ENCODE data around the gene PHPT1.
"Not testable (repeated sequence)": the region's sequence is repeated elsewhere in the genome, so short reads cannot be mapped to it uniquely, and the experiment has no call there.

Gene PHPT1

GRCh38 chr9:136860933-136861873, 12.0 kb downstream of the PHPT1 start:
- no peak for ATAC-seq
- no peak for DNase-seq

DNA sequence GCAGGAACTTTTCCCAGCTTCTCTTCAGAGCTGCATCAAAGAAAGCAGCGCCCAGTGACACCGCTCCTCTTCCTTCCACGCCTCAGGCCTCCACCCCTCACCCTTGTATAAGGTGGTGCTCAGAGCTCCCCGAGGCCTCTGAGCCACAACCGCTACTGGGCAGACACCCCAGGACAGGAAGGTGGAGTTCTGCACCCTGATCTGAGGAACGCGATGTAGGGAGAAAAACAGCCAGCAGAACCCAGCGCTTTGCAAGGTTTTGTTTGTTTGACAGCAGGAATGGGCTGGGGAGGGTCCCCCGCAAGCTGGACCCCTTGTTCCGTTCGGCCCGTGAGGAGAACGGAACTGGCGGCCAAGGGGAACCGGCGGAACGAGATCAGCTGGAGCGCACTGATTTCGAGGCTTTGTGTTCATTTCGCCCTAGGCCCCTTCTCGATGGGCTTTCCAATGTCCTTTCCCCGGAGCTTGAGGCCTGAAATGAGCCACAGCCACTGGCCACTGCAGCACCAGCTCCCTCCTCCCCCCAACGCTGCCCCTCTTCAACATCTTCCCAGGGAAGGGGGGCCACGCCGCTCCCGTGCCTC, 12.8 kb downstream of the PHPT1 start:
- DNase-seq, result no peak
- no peak for ATAC-seq

GRCh38 chr9:136862849-136863622, 13.8 kb downstream of the PHPT1 start:
- DNase-seq (no peak), ATAC-seq (no peak)

DNA sequence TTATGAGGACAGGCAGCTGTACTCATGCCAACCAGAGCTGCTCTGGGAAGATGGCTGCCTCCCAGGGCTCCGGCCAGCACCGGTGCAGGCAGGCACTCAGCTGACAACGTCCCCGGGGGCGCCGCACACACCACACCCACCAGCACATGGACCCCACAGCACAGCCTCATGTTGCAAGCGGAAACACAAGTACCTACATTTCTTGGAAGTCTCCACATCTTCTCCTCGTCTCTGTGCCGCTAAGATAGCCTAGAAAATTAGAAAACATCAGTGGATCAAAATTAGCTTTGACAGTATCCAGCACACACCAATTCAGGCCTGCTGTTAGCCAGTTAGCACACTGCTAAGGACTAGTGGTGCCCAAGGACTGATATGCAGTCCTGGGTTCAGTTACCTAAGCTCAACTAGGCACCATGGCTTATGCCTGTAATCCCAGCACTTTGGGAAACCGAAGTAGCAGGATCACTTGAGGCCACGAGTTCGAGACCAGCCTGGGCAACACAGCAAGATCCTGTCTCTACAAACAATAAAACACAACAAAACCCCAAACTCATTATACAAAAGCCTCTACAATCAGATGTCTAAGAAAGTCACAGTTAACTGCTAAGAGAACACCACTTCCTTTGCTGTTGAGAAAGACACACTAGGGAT, 14.5 kb downstream of the PHPT1 start:
- ATAC-seq (no peak), DNase-seq (no peak)

DNA sequence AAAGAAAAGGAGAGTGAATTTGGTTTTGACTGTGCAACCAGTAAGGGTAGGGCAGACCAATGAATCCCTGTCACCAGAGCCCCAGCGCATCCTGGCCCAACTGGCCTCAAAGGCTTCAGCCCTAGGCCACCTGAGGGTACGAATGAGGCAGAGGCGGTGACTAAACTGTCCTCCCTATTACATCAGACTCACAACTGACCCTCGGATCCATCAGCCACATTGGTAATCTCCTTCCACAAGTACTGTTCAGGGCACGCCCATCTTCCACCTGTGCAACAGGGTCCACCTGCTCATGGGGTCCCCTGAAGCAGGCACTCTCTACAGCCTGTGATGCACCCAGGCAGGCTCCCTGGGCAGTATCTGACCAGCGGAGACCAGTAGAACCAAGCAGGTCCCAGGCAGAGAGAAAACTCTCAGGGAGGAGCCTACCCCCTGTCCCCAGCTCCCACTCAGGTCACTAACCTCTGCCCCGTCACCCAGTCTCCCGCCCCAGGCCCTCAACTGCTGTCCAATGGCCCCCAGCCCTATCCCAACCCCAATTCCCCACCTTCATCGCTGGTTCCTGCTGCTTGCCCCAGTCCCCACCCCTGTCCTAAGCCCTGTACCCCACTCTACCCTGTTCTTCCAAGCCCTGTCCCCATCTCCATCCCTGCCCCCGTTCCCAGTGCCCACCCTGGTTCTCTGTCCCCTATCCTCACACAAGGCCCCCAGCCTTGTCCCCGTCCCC, 16.0 kb downstream of the PHPT1 start:
- ATAC-seq, result no peak

GRCh38 chr9:136865768-136866103, 16.5 kb downstream of the PHPT1 start:
- peak; percentile 14 for ATAC-seq

More for the DNA sequence above, 16.0 kb downstream of the PHPT1 start:
- no peak for DNase-seq

DNA sequence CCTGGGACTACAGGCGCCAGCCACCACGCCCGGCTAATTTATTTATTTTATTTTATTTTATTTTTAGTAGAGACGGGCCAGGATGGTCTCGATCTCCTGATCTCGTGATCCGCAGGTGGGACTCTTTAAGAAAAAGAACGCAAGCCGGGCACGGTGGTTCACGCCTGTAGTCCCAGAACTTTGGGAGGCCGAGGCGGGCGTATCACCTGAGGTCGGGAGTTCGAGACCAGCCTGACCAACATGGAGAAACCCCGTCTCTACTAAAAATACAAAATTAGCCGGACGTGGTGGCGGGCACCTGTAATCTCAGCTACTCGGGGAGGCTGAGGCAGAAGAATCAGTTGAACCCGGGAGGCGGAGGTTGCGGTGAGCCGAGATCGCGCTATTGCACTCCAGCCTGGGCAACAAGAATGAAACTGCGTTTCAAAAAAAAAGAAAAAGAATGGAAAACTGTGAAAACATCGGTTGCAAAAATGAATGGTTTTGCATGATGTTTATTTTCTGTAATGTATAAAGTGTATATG, 17.8 kb downstream of the PHPT1 start:
- ATAC-seq, DNase-seq: not testable (repeated sequence)

More at GRCh38 chr9:136865768-136866103, 16.5 kb downstream of the PHPT1 start:
- DNase-seq, result peak; percentile 37

DNA sequence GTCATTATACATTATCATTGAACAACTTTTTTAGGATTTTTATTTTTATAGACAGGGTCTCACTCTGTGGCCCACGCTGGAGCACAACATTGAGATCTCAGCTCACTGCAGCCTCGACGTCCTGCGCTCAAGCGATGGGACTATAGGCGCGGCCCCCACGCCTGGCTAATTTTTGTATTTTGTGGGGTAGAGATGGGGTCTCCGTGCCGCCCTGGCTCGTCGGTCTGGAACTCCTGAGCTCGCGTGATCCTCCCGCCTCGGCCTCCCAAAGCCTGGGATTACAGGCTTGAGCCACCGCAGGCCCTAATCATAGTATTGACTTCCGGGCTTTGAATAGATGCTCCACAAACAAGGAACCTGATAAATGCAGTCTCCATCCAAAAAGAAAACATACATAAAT, 18.3 kb downstream of the PHPT1 start:
- ATAC-seq (no peak), DNase-seq (no peak)

GRCh38 chr9:136867917-136868316, 18.7 kb downstream of the PHPT1 start:
- ATAC-seq (no peak), DNase-seq (no peak)

GRCh38 chr9:136868644-136869043, 19.4 kb downstream of the PHPT1 start:
- DNase-seq (no peak), ATAC-seq (no peak)

GRCh38 chr9:136869611-136870010, 20.4 kb downstream of the PHPT1 start:
- not testable (repeated sequence) for ATAC-seq, DNase-seq

DNA sequence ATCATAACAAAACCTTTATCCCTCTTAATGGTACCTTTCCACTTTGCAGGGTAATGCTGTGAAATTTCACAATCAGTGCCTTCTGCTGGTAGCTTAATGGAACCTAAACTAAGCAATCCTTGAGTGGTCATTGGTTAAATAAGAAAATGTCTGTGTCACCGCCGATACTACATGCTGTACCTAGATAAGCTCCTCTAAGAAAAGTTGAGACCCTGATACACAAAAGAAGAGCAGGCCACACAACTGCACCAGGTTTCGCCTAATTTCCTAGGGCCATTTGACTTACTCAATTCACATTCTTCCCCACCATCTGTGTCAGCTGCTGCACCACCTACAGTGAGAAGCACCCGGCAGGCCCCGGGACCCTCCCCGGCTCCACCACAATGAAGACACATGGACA, 25.9 kb downstream of the PHPT1 start:
- ATAC-seq (no peak), DNase-seq (no peak)

DNA sequence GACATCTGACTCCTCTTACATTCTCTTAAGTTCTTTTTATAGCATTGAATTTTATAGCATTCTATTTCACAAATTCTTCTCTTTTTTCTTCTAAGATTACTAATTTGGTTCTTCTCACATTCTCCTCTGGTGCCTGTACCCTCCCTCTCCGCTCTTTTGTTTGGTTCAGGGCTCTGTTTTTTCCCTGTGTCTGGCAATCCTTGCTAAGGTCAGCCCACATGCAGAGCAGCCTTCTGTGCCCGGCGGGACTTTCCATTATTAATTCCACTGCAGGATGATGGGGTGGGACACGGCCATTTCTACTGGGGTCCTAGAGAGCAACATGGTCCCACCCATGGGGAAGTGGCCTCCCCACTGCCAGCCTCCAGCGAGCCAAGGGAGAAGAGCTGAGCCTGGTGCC, 27.3 kb downstream of the PHPT1 start:
- DNase-seq (no peak), ATAC-seq (no peak)

DNA sequence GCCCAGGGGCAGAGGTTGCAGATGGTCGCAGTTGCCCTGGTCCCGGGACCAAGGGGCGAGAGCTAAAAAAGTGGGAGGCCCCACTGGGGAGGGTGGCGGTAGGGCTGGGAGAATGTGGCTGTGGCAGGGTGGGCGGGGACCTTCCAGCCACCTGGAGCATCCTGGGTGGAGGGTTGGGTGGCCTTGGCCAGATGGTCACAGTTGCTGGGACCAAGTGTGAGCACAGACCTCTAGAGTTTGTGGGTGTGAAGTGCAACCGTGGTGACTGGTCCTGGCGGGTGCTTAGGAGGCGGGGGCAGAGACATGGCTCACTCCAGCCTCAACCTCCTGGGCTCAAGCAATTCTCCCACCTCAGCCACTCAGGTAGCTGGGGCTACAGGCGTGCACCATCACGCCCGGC, 31.4 kb downstream of the PHPT1 start:
- DNase-seq, result no peak

DNA sequence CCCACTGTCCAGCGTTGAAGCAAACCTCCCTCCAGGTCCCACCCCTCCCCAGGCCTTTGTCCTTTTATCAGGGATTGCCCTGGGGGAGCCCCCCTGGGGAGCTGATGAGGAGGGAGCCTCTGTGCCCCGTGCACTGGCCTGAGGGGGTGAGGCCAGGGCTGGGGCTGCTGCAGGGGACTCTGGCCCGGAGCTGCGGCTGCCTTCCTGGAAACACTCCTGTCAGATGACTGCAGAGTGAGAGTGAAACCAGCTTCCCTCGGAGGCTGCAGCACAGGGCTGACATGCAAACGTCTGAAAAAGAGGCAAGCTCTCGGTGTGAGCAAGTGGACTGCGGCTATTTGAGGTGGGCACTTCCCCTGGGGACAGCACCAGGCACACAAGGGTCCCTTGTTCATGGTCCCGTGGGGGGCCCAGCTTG, 32.5 kb downstream of the PHPT1 start:
- DNase-seq (peak; percentile 72), ATAC-seq (peak; percentile 29)

More for the DNA sequence above, 31.4 kb downstream of the PHPT1 start:
- ATAC-seq, result no peak

DNA sequence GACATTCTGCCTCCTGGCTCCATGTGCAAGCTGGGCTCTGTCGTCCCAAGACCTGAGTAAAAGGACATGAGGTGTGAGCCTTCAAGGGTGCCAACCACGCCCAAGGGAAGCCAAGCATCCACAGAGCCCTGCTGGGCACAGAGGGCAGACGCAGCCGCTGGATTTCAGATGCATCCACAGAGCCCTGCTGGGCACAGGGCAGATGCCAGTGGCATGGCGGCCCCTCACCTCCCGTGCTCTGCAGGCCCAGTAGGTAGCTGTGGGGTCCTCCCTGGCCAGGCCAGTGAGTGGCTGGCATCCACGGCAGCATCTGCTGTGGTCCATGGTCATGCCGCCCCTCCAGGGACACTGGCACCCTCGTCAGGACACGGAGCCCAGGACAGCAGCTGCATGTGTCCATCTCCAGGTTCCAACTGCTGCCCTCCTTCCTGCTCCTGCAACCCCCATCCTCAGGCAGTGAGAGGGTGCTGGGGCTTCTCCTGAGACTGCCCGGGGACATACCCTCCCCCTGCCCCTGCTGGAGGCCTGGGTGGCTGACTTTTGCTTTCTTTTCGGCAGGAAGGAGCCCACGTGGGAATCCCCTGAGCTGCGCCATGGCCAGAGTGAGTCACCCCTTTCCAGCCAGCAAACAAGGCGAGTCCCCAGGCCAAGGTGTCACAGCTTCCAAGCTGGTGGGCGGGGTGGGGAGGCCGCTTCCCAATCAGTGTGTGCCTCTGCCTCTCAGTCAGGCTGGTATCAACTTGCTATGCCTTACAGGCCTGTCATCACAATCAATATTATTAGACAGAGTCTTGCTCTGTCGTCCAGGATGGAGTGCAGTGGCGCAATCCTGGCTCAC, 33.1 kb downstream of the PHPT1 start:
- DNase-seq, result peak; percentile 93
- ATAC-seq, result peak; percentile 70

DNA sequence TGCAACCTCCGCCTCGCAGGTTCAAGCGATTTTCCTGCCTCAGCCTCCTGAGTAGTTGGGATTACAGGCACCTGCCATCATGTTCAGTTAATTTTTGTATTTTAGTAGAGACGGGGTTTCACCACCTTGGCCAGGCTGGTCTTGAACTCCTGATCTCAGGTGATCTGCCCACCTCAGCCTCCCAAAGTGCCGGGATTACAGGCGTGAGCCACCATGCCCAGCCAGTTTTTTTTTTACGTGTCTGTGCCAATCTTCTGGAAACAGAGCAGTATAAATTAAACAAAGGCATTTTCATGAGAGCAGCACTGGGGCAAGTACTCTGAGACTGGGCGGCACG, 33.7 kb downstream of the PHPT1 start:
- DNase-seq, ATAC-seq: not testable (repeated sequence)

GRCh38 chr9:136883670-136884069, 34.5 kb downstream of the PHPT1 start:
- not testable (repeated sequence) for ATAC-seq, DNase-seq

GRCh38 chr9:136885950-136886578, 36.9 kb downstream of the PHPT1 start, which contains the start of gene TRAF2:
TSS of gene TRAF2 (plus strand) at chr9:136886516. CDS start at chr9:136898741, 12,225 bp downstream.
- DNase-seq (peak; percentile 98), ATAC-seq (peak; percentile 87)

All from stimulated activated naive CD8-positive, alpha-beta T cell treated with anti-CD3 and anti-CD28 coated beads, Interleukin-15, Interleukin-2, amounts not matched to agents 100 U/mL and 50 U/mL, for 24 hours (primary cell).